C4-2B (cell line): ENCODE data around the gene PPP3R1.
A peak's percentile ranks its signal among the peaks of the same experiment; 100 is the strongest.

Experiments
- CTCF ChIP-seq: fragments of 450-650 bp; conservative IDR thresholded peaks from 2 replicates; pipeline ENCODE4 v1.5.1; 2017; ENCODE audit warnings: mild to moderate bottlenecking
- ZFX ChIP-seq: fragments of 450-650 bp; IDR thresholded peaks from 2 replicates; pipeline ENCODE4 v1.6.1; 2017

- TF ChIP-seq CTCF (peak; percentile 63), ZFX (no peak)
Measured at GRCh38 chr2:68251187-68251854, 1.0 kb downstream of the PPP3R1 start.
